Stimulated activated memory B cell treated with anti-CD40 and anti-IgM and Interleukin-4, amounts not matched to agents 10 μg/mL and 1 μg/mL and 100 μg/mL, for 72 hours (primary cell): ENCODE data around the gene PLB1.

Experiments used
- ATAC-seq: fragments of 150-1000 bp; cut with Tn5 transposase; 2 replicates; pipeline ENCODE4 v1.10.0; 2021
- H3K27ac Mint-ChIP-seq: one replicate; pipeline ENCODE4 v1.8.0; 2022; ENCODE audit warnings: mild to moderate bottlenecking, mixed read lengths
- H3K27me3 Mint-ChIP-seq: one replicate; pipeline ENCODE4 v1.8.0; 2022; ENCODE audit warnings: mixed read lengths
- H3K36me3 Mint-ChIP-seq: one replicate; pipeline ENCODE4 v1.8.0; 2022; ENCODE audit warnings: mixed read lengths
- H3K4me1 Mint-ChIP-seq: one replicate; pipeline ENCODE4 v1.8.0; 2022; ENCODE audit warnings: mixed read lengths
- H3K4me3 Mint-ChIP-seq: one replicate; pipeline ENCODE4 v1.8.0; 2022; ENCODE audit warnings: mild to moderate bottlenecking, moderate library complexity, mixed read lengths
- H3K9me3 Mint-ChIP-seq: one replicate; pipeline ENCODE4 v1.8.0; 2022; ENCODE audit warnings: mixed read lengths

The PLB1 gene

GRCh38 chr2:28588292-28588670, 92.4 kb downstream of the PLB1 start:
- peaks cover 24% of the 10 kb centered on the region for H3K4me1 Mint-ChIP-seq
- no peak overlapping the region for H3K4me3 Mint-ChIP-seq
- ATAC-seq = no peak
- no peaks in the 10 kb centered on the region for H3K9me3 Mint-ChIP-seq
- H3K27ac Mint-ChIP-seq = no peak overlapping the region
- H3K36me3 Mint-ChIP-seq = no peaks in the 10 kb centered on the region
- H3K27me3 Mint-ChIP-seq = peaks cover 30% of the 10 kb centered on the region

- no peak for ATAC-seq
- Mint-ChIP-seq H3K27ac (no peak overlapping the region), H3K4me3 (no peak overlapping the region), H3K9me3 (no peaks in the 10 kb centered on the region), H3K36me3 (no peaks in the 10 kb centered on the region), H3K4me1 (peaks cover 26% of the 10 kb centered on the region), H3K27me3 (peaks cover 30% of the 10 kb centered on the region)
Measured at GRCh38 chr2:28589746-28590463, 94.0 kb downstream of the PLB1 start.

- no peaks in the 10 kb centered on the region for H3K9me3 Mint-ChIP-seq
- no peaks in the 10 kb centered on the region for H3K36me3 Mint-ChIP-seq
- H3K27ac Mint-ChIP-seq = no peak overlapping the region
- no peak overlapping the region for H3K4me3 Mint-ChIP-seq
- no peak for ATAC-seq
- peaks cover 28% of the 10 kb centered on the region for H3K4me1 Mint-ChIP-seq
- H3K27me3 Mint-ChIP-seq = peaks cover 30% of the 10 kb centered on the region
Measured at GRCh38 chr2:28590496-28591301, 94.8 kb downstream of the PLB1 start.

- Mint-ChIP-seq H3K27ac (no peak overlapping the region), H3K4me3 (no peak overlapping the region), H3K9me3 (no peaks in the 10 kb centered on the region), H3K4me1 (peaks cover 25% of the 10 kb centered on the region), H3K36me3 (no peaks in the 10 kb centered on the region), H3K27me3 (peaks cover 30% of the 10 kb centered on the region)
- ATAC-seq = no peak
Measured at GRCh38 chr2:28591711-28592335, 96.0 kb downstream of the PLB1 start.

GRCh38 chr2:28592481-28592880, 96.6 kb downstream of the PLB1 start:
- no peak for ATAC-seq
- H3K4me1 Mint-ChIP-seq = peaks cover 20% of the 10 kb centered on the region
- no peak overlapping the region for H3K27ac Mint-ChIP-seq
- no peaks in the 10 kb centered on the region for H3K9me3 Mint-ChIP-seq
- H3K4me3 Mint-ChIP-seq = no peak overlapping the region
- no peaks in the 10 kb centered on the region for H3K36me3 Mint-ChIP-seq
- H3K27me3 Mint-ChIP-seq = peaks cover 30% of the 10 kb centered on the region

GRCh38 chr2:28593160-28593755, 97.4 kb downstream of the PLB1 start:
- Mint-ChIP-seq H3K4me3 (no peak overlapping the region), H3K9me3 (no peaks in the 10 kb centered on the region), H3K27me3 (peaks cover 24% of the 10 kb centered on the region), H3K27ac (no peak overlapping the region), H3K36me3 (no peaks in the 10 kb centered on the region), H3K4me1 (peaks cover 15% of the 10 kb centered on the region)
- no peak for ATAC-seq

GRCh38 chr2:28594000-28594331, 98.1 kb downstream of the PLB1 start:
- Mint-ChIP-seq H3K4me1 (peaks cover 12% of the 10 kb centered on the region), H3K9me3 (no peaks in the 10 kb centered on the region), H3K4me3 (peak overlapping the region; percentile 62), H3K27ac (peak overlapping the region; percentile 74), H3K27me3 (peaks cover 21% of the 10 kb centered on the region), H3K36me3 (no peaks in the 10 kb centered on the region)
- ATAC-seq = no peak

- Mint-ChIP-seq H3K4me3 (peak overlapping the region; percentile 62), H3K27ac (peak overlapping the region; percentile 74), H3K27me3 (peaks cover 21% of the 10 kb centered on the region), H3K4me1 (peaks cover 12% of the 10 kb centered on the region), H3K36me3 (no peaks in the 10 kb centered on the region), H3K9me3 (no peaks in the 10 kb centered on the region)
- peak; percentile 76 for ATAC-seq
Measured at GRCh38 chr2:28594332-28595108, 98.7 kb downstream of the PLB1 start.

GRCh38 chr2:28595323-28595722, 99.5 kb downstream of the PLB1 start:
- Mint-ChIP-seq H3K36me3 (no peaks in the 10 kb centered on the region), H3K9me3 (no peaks in the 10 kb centered on the region)

GRCh38 chr2:28598484-28598883, 102.6 kb downstream of the PLB1 start:
- Mint-ChIP-seq H3K9me3 (no peaks in the 10 kb centered on the region), H3K27me3 (no peaks in the 10 kb centered on the region), H3K27ac (no peak overlapping the region), H3K4me1 (peaks cover 12% of the 10 kb centered on the region), H3K36me3 (no peaks in the 10 kb centered on the region), H3K4me3 (no peak overlapping the region)
- no peak for ATAC-seq

More at GRCh38 chr2:28595323-28595722, 99.5 kb downstream of the PLB1 start:
- Mint-ChIP-seq H3K4me1 (peaks cover 12% of the 10 kb centered on the region), H3K4me3 (no peak overlapping the region), H3K27ac (peak overlapping the region; percentile 74), H3K27me3 (peaks cover 18% of the 10 kb centered on the region)
- ATAC-seq = no peak

- Mint-ChIP-seq H3K27ac (no peak overlapping the region), H3K36me3 (no peaks in the 10 kb centered on the region), H3K27me3 (no peaks in the 10 kb centered on the region), H3K4me3 (no peak overlapping the region), H3K4me1 (no peaks in the 10 kb centered on the region), H3K9me3 (no peaks in the 10 kb centered on the region)
- no peak for ATAC-seq
Measured at GRCh38 chr2:28600181-28600580, 104.3 kb downstream of the PLB1 start.

- H3K9me3 Mint-ChIP-seq = no peaks in the 10 kb centered on the region
- H3K36me3 Mint-ChIP-seq = no peaks in the 10 kb centered on the region
- H3K27ac Mint-ChIP-seq = no peak overlapping the region
- ATAC-seq = no peak
- H3K27me3 Mint-ChIP-seq = no peaks in the 10 kb centered on the region
- no peaks in the 10 kb centered on the region for H3K4me1 Mint-ChIP-seq
- H3K4me3 Mint-ChIP-seq = no peak overlapping the region
Measured at GRCh38 chr2:28601616-28602015, 105.8 kb downstream of the PLB1 start.

- H3K27me3 Mint-ChIP-seq = no peaks in the 10 kb centered on the region
Measured at GRCh38 chr2:28602136-28602660, 106.3 kb downstream of the PLB1 start.

GRCh38 chr2:28602751-28603639, 107.1 kb downstream of the PLB1 start:
- Mint-ChIP-seq H3K4me3 (no peak overlapping the region), H3K27me3 (no peaks in the 10 kb centered on the region), H3K9me3 (no peaks in the 10 kb centered on the region), H3K36me3 (no peaks in the 10 kb centered on the region), H3K27ac (no peak overlapping the region), H3K4me1 (no peaks in the 10 kb centered on the region)
- ATAC-seq = no peak

More at GRCh38 chr2:28602136-28602660, 106.3 kb downstream of the PLB1 start:
- H3K4me3 Mint-ChIP-seq = no peak overlapping the region
- no peaks in the 10 kb centered on the region for H3K4me1 Mint-ChIP-seq
- no peaks in the 10 kb centered on the region for H3K9me3 Mint-ChIP-seq
- no peak for ATAC-seq
- no peak overlapping the region for H3K27ac Mint-ChIP-seq
- no peaks in the 10 kb centered on the region for H3K36me3 Mint-ChIP-seq
